HS-5 (cell line): Measurements from ENCODE around the gene DNPH1.

ENCODE experiments used
- DNase-seq: peaks from one replicate; pipeline ENCODE4 v3.0.0-alpha.2; 2012; ENCODE audit warnings: low read depth

DNPH1 gene

GRCh38 chr6:43228951-43229802, at the start of gene DNPH1:
Gene DNPH1, minus strand, starts transcription at chr6:43229481. Its CDS starts 25 bp downstream, at chr6:43229456.
- DNase-seq = peak; percentile 32

GRCh38 chr6:43278524-43279078, 49.3 kb upstream of the DNPH1 start:
- DNase-seq = no peak

GRCh38 chr6:43277643-43278523, 48.6 kb upstream of the DNPH1 start:
- no peak for DNase-seq

- DNase-seq = no peak
These were observed 48.0 kb upstream of the DNPH1 start for GRCh38 chr6:43277306-43277642.

GRCh38 chr6:43276577-43277305, 47.5 kb upstream of the DNPH1 start:
- no peak for DNase-seq

- no peak for DNase-seq
These were observed 46.7 kb upstream of the DNPH1 start for GRCh38 chr6:43275801-43276576.

GRCh38 chr6:43274916-43275597, 45.8 kb upstream of the DNPH1 start:
- no peak for DNase-seq

GRCh38 chr6:43274127-43274915, 45.0 kb upstream of the DNPH1 start:
- DNase-seq = no peak

- no peak for DNase-seq
These were observed 44.4 kb upstream of the DNPH1 start for GRCh38 chr6:43273707-43274106.

- DNase-seq = no peak
These were observed 42.7 kb upstream of the DNPH1 start for GRCh38 chr6:43271944-43272343.

GRCh38 chr6:43271103-43271815, 42.0 kb upstream of the DNPH1 start:
- DNase-seq = no peak

GRCh38 chr6:43269273-43270007, 40.2 kb upstream of the DNPH1 start:
- DNase-seq = no peak

GRCh38 chr6:43268782-43269272, 39.5 kb upstream of the DNPH1 start:
- DNase-seq = no peak

GRCh38 chr6:43268355-43268700, 39.0 kb upstream of the DNPH1 start:
- DNase-seq = no peak

GRCh38 chr6:43267619-43268354, 38.5 kb upstream of the DNPH1 start:
- DNase-seq = no peak

- no peak for DNase-seq
These were observed 36.3 kb upstream of the DNPH1 start for GRCh38 chr6:43265564-43265963.

GRCh38 chr6:43264599-43265145, 35.4 kb upstream of the DNPH1 start:
- DNase-seq = no peak
